Spleen (tissue), 11 donors: ENCODE data around the gene C2orf42. TPM values are rescaled to one million over a fixed set of nuclear protein-coding genes. Genes with fewer than 3 reads are reported as not detected.

ENCODE experiments used
- DNase-seq: peaks from one replicate; pipeline ENCODE4 v3.0.0-alpha.2; 2020
- H3K27ac ChIP-seq, 8 donors: fragments of 200-600 bp; sonication (generic) in 7 of 8; 1 replicate in 4 of 8; 2 replicates in 4 of 8; pipeline versions ENCODE4 v1.5.0 to v1.8.0; 2016 to 2021; ENCODE audit warnings: inconsistent platforms in 4 of 8, mild to moderate bottlenecking in 4 of 8, moderate library complexity in 1 of 8
- H3K27me3 ChIP-seq, 7 donors: fragments of 200-600 bp; sonication (generic) in 6 of 7; replicated peaks in 1 of 7; 1 replicate in 4 of 7; 2 replicates in 3 of 7; pipeline versions ENCODE4 v1.5.0 to v1.8.0; 2016 to 2021; ENCODE audit warnings: inconsistent platforms in 3 of 7, mild to moderate bottlenecking in 1 of 7
- H3K36me3 ChIP-seq, 6 donors: fragments of 200-600 bp; sonication (generic) in 5 of 6; 1 replicate in 4 of 6; 2 replicates in 2 of 6; pipeline versions ENCODE4 v1.5.0 to v1.8.0; 2016 to 2021; ENCODE audit warnings: inconsistent platforms in 2 of 6
- H3K4me1 ChIP-seq, 6 donors: fragments of 200-600 bp; sonication (generic) in 5 of 6; 1 replicate in 3 of 6; 2 replicates in 3 of 6; pipeline versions ENCODE4 v1.5.0 to v1.8.0; 2016 to 2021; ENCODE audit warnings: inconsistent platforms in 3 of 6
- H3K4me3 ChIP-seq, 8 donors: fragments of 200-600 bp; sonication (generic) in 7 of 8; 1 replicate in 4 of 8; 2 replicates in 4 of 8; pipeline versions ENCODE4 v1.5.0 to v1.8.0; 2016 to 2021; ENCODE audit warnings: inconsistent platforms in 4 of 8, mild to moderate bottlenecking in 4 of 8, moderate library complexity in 2 of 8
- H3K9me3 ChIP-seq, 8 donors: fragments of 200-600 bp; sonication (generic) in 7 of 8; 1 replicate in 4 of 8; 2 replicates in 4 of 8; pipeline versions ENCODE4 v1.5.0 to v1.8.0; 2016 to 2021; ENCODE audit warnings: inconsistent platforms in 4 of 8
- CTCF ChIP-seq, 11 experiments: fragments of 200-600 bp in 7 of 11; fragments of 450-650 bp in 4 of 11; sonication (generic) in 4 of 11; IDR thresholded peaks in 8 of 11; conservative IDR thresholded peaks in 3 of 11; 1 replicate in 7 of 11; 2 replicates in 4 of 11; pipeline versions ENCODE4 v1.4.0 to v1.8.0; 2016 to 2021; ENCODE audit warnings: antibody characterized with exemption in 11 of 11, inconsistent platforms in 4 of 11, mild to moderate bottlenecking in 1 of 11
- POLR2A ChIP-seq, 3 donors: fragments of 450-650 bp; IDR thresholded peaks; one replicate each; pipeline ENCODE4 v1.5.1; 2017; ENCODE audit warnings: antibody characterized with exemption in 3 of 3, mild to moderate bottlenecking in 1 of 3
- POLR2AphosphoS5 ChIP-seq, 3 donors: sonication (generic); formaldehyde crosslinking; IDR thresholded peaks; one replicate each; pipeline ENCODE4 v1.5.1; 2017; ENCODE audit warnings: antibody characterized with exemption in 3 of 3
- WGBS, 5 donors: extraction: QIAGEN DNeasy Blood & Tissue Kit in 3 of 5; methylation state at CpG; one replicate each; pipeline versions ENCODE4 v1.1.5 to v1.1.7; 2013 to 2018; 5-methylcytosine and 5-hydroxymethylcytosine counted together
- intact Hi-C: fragments of 100-400 bp; cut with DNase I; formaldehyde crosslinking; loops from one replicate; pipeline ENCODE4 v1.15.0; 2023; ENCODE audit warnings: low total_unique reads
- polyA plus RNA-seq, 3 donors: library from polyadenylated mRNA; stranded (reverse); fragments of 200-250 nt; gene quantifications; one replicate each; pipeline ENCODE4 v1.2.1, GENCODE V29; 2013
- total RNA-seq, 7 donors: library from RNA; depleted of rRNA in 3 of 7; stranded (reverse); fragments of >200 nt in 3 of 7; fragmentation: NEBNext Ultra II Directional in 4 of 7; extraction: Animal tissue kit (Norgen Biotek cat#: 25700) in 4 of 7; gene quantifications; one replicate each; pipeline versions ENCODE4 v1.1.0 to v1.2.1, GENCODE V29; 2016 to 2021
- donor health status: healthy with polysubstance abuse.
- donor health status: DM: no; HTN: no; CAD: no; lungs with moderate emphysema.
- donor health status: DM: no; HTN: no; CAD: no.
- donor health status: Bipolar disorder and iron deficiency.
- donor health status: healthy.
- donor health status: DM: no; HTN: no; CAD: no.
- donor health status: DM: yes; HTN: yes; CAD: no.

Gene C2orf42
- total and polyA plus RNA-seq, 10 donors, result 6.0 to 24.3 (median 18.0) TPM

- WGBS, 5 donors, result 78 to 80% (median 78%) methylated on average over 9 of the region's 9 CpGs
Observed at GRCh38 chr2:70145851-70146739, 44.7 kb downstream of the C2orf42 start.

GRCh38 chr2:70145144-70145490, 45.7 kb downstream of the C2orf42 start:
- Histone ChIP-seq H3K27ac (peak overlapping the region in 1 of 8 donors; percentile 100), H3K9me3 (no peaks in the 10 kb centered on the region), H3K4me3 (no peak overlapping the region), H3K36me3 (peaks cover 0 to 14% (median 8%) of the 10 kb centered on the region in 6 donors), H3K4me1 (peaks cover 18 to 33% (median 27%) of the 10 kb centered on the region in 6 donors), H3K27me3 (no peaks in the 10 kb centered on the region)
- DNase-seq, result peak; percentile 45
- intact Hi-C loops, result loop anchor here (5.0 kb wide), 1 partner anchor 37 kb away; no protein-coding TSS in a partner anchor
- TF ChIP-seq POLR2A (IDR thresholded peaks at IDR 0.05) (no peak), CTCF (IDR thresholded peaks at IDR 0.05 in 8 of 11, conservative IDR thresholded peaks at IDR 0.05 in 3 of 11) (no peak), POLR2AphosphoS5 (IDR thresholded peaks at IDR 0.05) (no peak)
- 90 to 100% (median 98%) methylated on average over 3 of the region's 3 CpGs for WGBS, 5 donors

More at GRCh38 chr2:70145851-70146739, 44.7 kb downstream of the C2orf42 start:
- TF ChIP-seq POLR2A (IDR thresholded peaks at IDR 0.05) (no peak), POLR2AphosphoS5 (IDR thresholded peaks at IDR 0.05) (no peak), CTCF (IDR thresholded peaks at IDR 0.05 in 8 of 11, conservative IDR thresholded peaks at IDR 0.05 in 3 of 11) (no peak)
- no peak overlapping the region for H3K4me3 ChIP-seq
- no peaks in the 10 kb centered on the region for H3K9me3 ChIP-seq
- intact Hi-C loops, result loop anchor here (5.0 kb wide), 1 partner anchor 36 kb away; no protein-coding TSS in a partner anchor
- no peak overlapping the region for H3K27ac ChIP-seq
- H3K4me1 ChIP-seq, result peaks cover 12 to 24% (median 18%) of the 10 kb centered on the region in 6 donors
- DNase-seq, result peak; percentile 53
- peaks cover 0 to 24% (median 15%) of the 10 kb centered on the region in 6 donors for H3K36me3 ChIP-seq
- H3K27me3 ChIP-seq, result no peaks in the 10 kb centered on the region

- no peaks in the 10 kb centered on the region for H3K9me3 ChIP-seq
- intact Hi-C loops, result loop anchor here (5.0 kb wide), 3 partner anchors 38 to 72 kb away; partner anchors contain the start of gene PCBP1
- WGBS, 5 donors, result 88 to 95% (median 93%) methylated on average over 21 of the region's 21 CpGs
- H3K4me1 ChIP-seq, result peaks cover 18 to 36% (median 30%) of the 10 kb centered on the region in 6 donors
- H3K36me3 ChIP-seq, result peaks cover 0 to 9% (median 3%) of the 10 kb centered on the region in 6 donors
- peak overlapping the region in 5 of 8 donors; percentile 99 to 100 (median 100) for H3K27ac ChIP-seq
- no peak for TF ChIP-seq POLR2AphosphoS5 (IDR thresholded peaks at IDR 0.05)
- TF ChIP-seq POLR2A (IDR thresholded peaks at IDR 0.05), result no peak
- no peak for TF ChIP-seq CTCF (IDR thresholded peaks at IDR 0.05 in 8 of 11, conservative IDR thresholded peaks at IDR 0.05 in 3 of 11)
- no peaks in the 10 kb centered on the region for H3K27me3 ChIP-seq
- peak; percentile 72 for DNase-seq
- no peak overlapping the region for H3K4me3 ChIP-seq
Observed at GRCh38 chr2:70144443-70145143, 46.2 kb downstream of the C2orf42 start.
